RWPE2 (cell line): Measurements from ENCODE around the gene TBC1D2B.

ENCODE experiments used
- ATAC-seq: fragments of 200-7000 bp; cut with Tn5 transposase; 3 replicates; pipeline ENCODE4 v1.9.1; 2021; ENCODE audit warnings: low read depth
- DNase-seq: peaks from one replicate; pipeline ENCODE4 v3.0.0-alpha.2; 2020; ENCODE audit warnings: low spot score
- H3K27ac ChIP-seq: fragments of 450-650 bp; 2 replicates; pipeline ENCODE4 v1.5.1; 2017; ENCODE audit warnings: mild to moderate bottlenecking; ENCODE audit not compliant: poor library complexity, severe bottlenecking
- H3K27me3 ChIP-seq: fragments of 250-450 bp; sonication (Bioruptor Pico); 2 replicates; pipeline ENCODE4 v1.5.1; 2021; ENCODE audit warnings: mild to moderate bottlenecking, moderate library complexity; ENCODE audit not compliant: insufficient read depth, poor library complexity, severe bottlenecking
- H3K36me3 ChIP-seq: fragments of 250-450 bp; sonication (Bioruptor Pico); 2 replicates; pipeline ENCODE4 v1.5.1; 2020; ENCODE audit warnings: low read depth, mild to moderate bottlenecking, moderate library complexity
- H3K4me1 ChIP-seq: fragments of 250-450 bp; sonication (Bioruptor Pico); 2 replicates; pipeline ENCODE4 v1.5.1; 2021; ENCODE audit warnings: mild to moderate bottlenecking, moderate library complexity; ENCODE audit not compliant: insufficient read depth, poor library complexity, severe bottlenecking
- H3K4me3 ChIP-seq: fragments of 250-450 bp; sonication (Bioruptor Pico); 2 replicates; pipeline ENCODE4 v1.5.1; 2021; ENCODE audit warnings: mild to moderate bottlenecking, moderate library complexity; ENCODE audit not compliant: severe bottlenecking
- H3K9me3 ChIP-seq: fragments of 250-450 bp; sonication (Bioruptor Pico); 2 replicates; pipeline ENCODE4 v1.5.1; 2021; ENCODE audit warnings: mild to moderate bottlenecking, moderate library complexity; ENCODE audit not compliant: severe bottlenecking
- CTCF ChIP-seq: fragments of 450-650 bp; IDR thresholded peaks from one replicate; pipeline ENCODE4 v1.5.1; 2017; ENCODE audit warnings: mild to moderate bottlenecking, moderate library complexity; ENCODE audit not compliant: poor library complexity, severe bottlenecking

Gene TBC1D2B

GRCh38 chr15:78110916-78111475 lies 33.5 kb upstream of the TBC1D2B start:
- H3K9me3 ChIP-seq = no peaks in the 10 kb centered on the region
- ATAC-seq (no peak), DNase-seq (peak; percentile 29)
- H3K4me1 ChIP-seq = no peaks in the 10 kb centered on the region
- no peak for TF ChIP-seq CTCF
- H3K4me3 ChIP-seq = no peak overlapping the region
- no peaks in the 10 kb centered on the region for H3K27me3 ChIP-seq
- H3K36me3 ChIP-seq = no peaks in the 10 kb centered on the region
- H3K27ac ChIP-seq = no peak overlapping the region

GRCh38 chr15:78110096-78110495 lies 32.6 kb upstream of the TBC1D2B start:
- no peak overlapping the region for H3K27ac ChIP-seq
- H3K36me3 ChIP-seq = no peaks in the 10 kb centered on the region
- H3K9me3 ChIP-seq = no peaks in the 10 kb centered on the region
- H3K4me1 ChIP-seq = no peaks in the 10 kb centered on the region
- H3K27me3 ChIP-seq = no peaks in the 10 kb centered on the region
- H3K4me3 ChIP-seq = no peak overlapping the region
- TF ChIP-seq CTCF = no peak
- no peak for ATAC-seq
- DNase-seq = peak; percentile 34

GRCh38 chr15:78109156-78109555 lies 31.6 kb upstream of the TBC1D2B start:
- DNase-seq (peak; percentile 55), ATAC-seq (no peak)
- Histone ChIP-seq H3K9me3 (no peaks in the 10 kb centered on the region), H3K4me1 (no peaks in the 10 kb centered on the region), H3K27me3 (no peaks in the 10 kb centered on the region), H3K36me3 (no peaks in the 10 kb centered on the region), H3K27ac (no peak overlapping the region), H3K4me3 (no peak overlapping the region)
- no peak for TF ChIP-seq CTCF

GRCh38 chr15:78108300-78109084 lies 31.0 kb upstream of the TBC1D2B start:
- peak; percentile 90 for ATAC-seq
- Histone ChIP-seq H3K27me3 (no peaks in the 10 kb centered on the region), H3K27ac (no peak overlapping the region), H3K36me3 (no peaks in the 10 kb centered on the region), H3K4me3 (no peak overlapping the region), H3K9me3 (no peaks in the 10 kb centered on the region), H3K4me1 (no peaks in the 10 kb centered on the region)
- peak; percentile 99 for TF ChIP-seq CTCF
- DNase-seq = peak; percentile 91

GRCh38 chr15:78107471-78107870 lies 30.0 kb upstream of the TBC1D2B start:
- no peak for ATAC-seq
- Histone ChIP-seq H3K4me3 (no peak overlapping the region), H3K27me3 (no peaks in the 10 kb centered on the region), H3K27ac (no peak overlapping the region), H3K36me3 (no peaks in the 10 kb centered on the region), H3K9me3 (no peaks in the 10 kb centered on the region), H3K4me1 (no peaks in the 10 kb centered on the region)
- DNase-seq = peak; percentile 62
- TF ChIP-seq CTCF = no peak
